ENCODE data around the gene FNTB. TPM values are rescaled to one million over a fixed set of nuclear protein-coding genes. Genes with fewer than 3 reads are reported as not detected.

Gene FNTB
- total and polyA plus RNA-seq, 2 of the 13 experiments (the other 11 are each of a cell fraction or from before 2014, with no cell fraction given), result 23.6 to 28.5 TPM

GRCh38 chr14:65102441-65103149, 115.9 kb downstream of the FNTB start, which contains the start of gene MAX (continued):
- TF ChIP-seq, protein P1, sequence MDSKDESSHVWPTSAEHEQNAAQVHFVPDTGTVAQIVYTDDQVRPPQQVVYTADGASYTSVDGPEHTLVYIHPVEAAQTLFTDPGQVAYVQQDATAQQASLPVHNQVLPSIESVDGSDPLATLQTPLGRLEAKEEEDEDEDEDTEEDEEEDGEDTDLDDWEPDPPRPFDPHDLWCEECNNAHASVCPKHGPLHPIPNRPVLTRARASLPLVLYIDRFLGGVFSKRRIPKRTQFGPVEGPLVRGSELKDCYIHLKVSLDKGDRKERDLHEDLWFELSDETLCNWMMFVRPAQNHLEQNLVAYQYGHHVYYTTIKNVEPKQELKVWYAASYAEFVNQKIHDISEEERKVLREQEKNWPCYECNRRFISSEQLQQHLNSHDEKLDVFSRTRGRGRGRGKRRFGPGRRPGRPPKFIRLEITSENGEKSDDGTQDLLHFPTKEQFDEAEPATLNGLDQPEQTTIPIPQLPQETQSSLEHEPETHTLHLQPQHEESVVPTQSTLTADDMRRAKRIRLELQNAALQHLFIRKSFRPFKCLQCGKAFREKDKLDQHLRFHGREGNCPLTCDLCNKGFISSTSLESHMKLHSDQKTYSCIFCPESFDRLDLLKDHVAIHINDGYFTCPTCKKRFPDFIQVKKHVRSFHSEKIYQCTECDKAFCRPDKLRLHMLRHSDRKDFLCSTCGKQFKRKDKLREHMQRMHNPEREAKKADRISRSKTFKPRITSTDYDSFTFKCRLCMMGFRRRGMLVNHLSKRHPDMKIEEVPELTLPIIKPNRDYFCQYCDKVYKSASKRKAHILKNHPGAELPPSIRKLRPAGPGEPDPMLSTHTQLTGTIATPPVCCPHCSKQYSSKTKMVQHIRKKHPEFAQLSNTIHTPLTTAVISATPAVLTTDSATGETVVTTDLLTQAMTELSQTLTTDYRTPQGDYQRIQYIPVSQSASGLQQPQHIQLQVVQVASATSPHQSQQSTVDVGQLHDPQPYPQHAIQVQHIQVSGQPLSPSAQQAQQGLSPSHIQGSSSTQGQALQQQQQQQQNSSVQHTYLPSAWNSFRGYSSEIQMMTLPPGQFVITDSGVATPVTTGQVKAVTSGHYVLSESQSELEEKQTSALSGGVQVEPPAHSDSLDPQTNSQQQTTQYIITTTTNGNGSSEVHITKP (CRISPR knock-in tag; IDR thresholded peaks at IDR 0.05; ENCODE audit: low read depth), result no peak; the same call in 1 of the 2 replicates
- TF ChIP-seq ZNF784 (CRISPR knock-in tag; IDR thresholded peaks at IDR 0.05; ENCODE audit: borderline replicate concordance) (no peak), RNF2 (conservative IDR thresholded peaks at IDR 0.05; ENCODE audit: low read depth) (peak; percentile 60; the same call in 1 of the 2 replicates), REL (CRISPR knock-in tag; conservative IDR thresholded peaks at IDR 0.05) (no peak), BCL6 (CRISPR knock-in tag; IDR thresholded peaks at IDR 0.05) (no peak), ZNF7 (CRISPR knock-in tag; IDR thresholded peaks at IDR 0.05) (no peak), ZBTB43 (CRISPR knock-in tag; conservative IDR thresholded peaks at IDR 0.05) (peak; percentile 81), FOSL1 (CRISPR knock-in tag; IDR thresholded peaks at IDR 0.05; ENCODE audit: borderline replicate concordance) (no peak), ZNF260 (CRISPR knock-in tag; IDR thresholded peaks at IDR 0.05; ENCODE audit: borderline replicate concordance, low read depth) (no peak), CSRNP2 (CRISPR knock-in tag; conservative IDR thresholded peaks at IDR 0.05; ENCODE audit: low read depth) (no peak), RBFOX2 (IDR thresholded peaks at IDR 0.05; ENCODE audit: low read depth, low read length) (peak; percentile 67), ZNF205 (CRISPR knock-in tag; IDR thresholded peaks at IDR 0.05) (no peak), HOXA7 (CRISPR knock-in tag; IDR thresholded peaks at IDR 0.05) (no peak), RXRB (CRISPR knock-in tag; IDR thresholded peaks at IDR 0.05; ENCODE audit: borderline replicate concordance) (no peak), IRF2 (CRISPR knock-in tag; IDR thresholded peaks at IDR 0.05) (peak; percentile 52; the same call in 1 of the 2 replicates)
- TF ChIP-seq, protein P2, sequence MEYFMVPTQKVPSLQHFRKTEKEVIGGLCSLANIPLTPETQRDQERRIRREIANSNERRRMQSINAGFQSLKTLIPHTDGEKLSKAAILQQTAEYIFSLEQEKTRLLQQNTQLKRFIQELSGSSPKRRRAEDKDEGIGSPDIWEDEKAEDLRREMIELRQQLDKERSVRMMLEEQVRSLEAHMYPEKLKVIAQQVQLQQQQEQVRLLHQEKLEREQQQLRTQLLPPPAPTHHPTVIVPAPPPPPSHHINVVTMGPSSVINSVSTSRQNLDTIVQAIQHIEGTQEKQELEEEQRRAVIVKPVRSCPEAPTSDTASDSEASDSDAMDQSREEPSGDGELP (IDR thresholded peaks at IDR 0.05; ENCODE audit: borderline replicate concordance, low read depth), result no peak
- TF ChIP-seq, protein P3, sequence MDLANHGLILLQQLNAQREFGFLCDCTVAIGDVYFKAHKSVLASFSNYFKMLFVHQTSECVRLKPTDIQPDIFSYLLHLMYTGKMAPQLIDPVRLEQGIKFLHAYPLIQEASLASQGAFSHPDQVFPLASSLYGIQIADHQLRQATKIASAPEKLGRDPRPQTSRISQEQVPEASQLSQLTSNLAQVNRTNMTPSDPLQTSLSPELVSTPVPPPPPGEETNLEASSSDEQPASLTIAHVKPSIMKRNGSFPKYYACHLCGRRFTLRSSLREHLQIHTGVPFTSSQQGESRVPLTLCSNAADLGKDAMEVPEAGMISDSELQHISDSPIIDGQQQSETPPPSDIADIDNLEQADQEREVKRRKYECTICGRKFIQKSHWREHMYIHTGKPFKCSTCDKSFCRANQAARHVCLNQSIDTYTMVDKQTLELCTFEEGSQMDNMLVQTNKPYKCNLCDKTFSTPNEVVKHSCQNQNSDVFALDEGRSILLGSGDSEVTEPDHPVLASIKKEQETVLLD (CRISPR knock-in tag; IDR thresholded peaks at IDR 0.05; ENCODE audit: low read depth), result peak; percentile 83
